IPS-NIHi7 (cell line): ENCODE results near the gene PKM.

Source experiments
- DNase-seq: peaks from one replicate; pipeline ENCODE4 v3.0.0; 2012; ENCODE audit warnings: mixed read lengths; ENCODE audit errors: extremely low spot score

Gene PKM

DNA sequence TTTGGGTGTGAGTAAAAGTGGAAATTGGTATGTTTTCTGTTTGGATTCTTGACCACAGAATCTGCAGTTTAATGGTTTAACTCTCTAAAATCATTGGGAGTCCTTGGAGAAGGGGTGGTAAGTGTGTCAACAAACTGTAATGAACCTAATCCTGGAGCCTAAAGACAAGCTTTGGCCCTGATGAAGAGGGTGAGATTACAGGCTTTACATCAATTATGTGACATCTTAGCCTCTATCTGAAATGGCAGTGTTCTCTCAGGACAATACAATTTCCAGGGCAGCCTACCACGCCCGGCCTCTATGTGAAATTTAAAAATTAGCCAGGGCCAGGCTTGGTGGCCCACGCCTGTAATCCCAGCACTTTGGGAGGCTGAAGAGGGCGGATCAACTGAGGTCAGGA is 4.3 kb upstream of the PKM start:
- DNase-seq, result no peak

DNA sequence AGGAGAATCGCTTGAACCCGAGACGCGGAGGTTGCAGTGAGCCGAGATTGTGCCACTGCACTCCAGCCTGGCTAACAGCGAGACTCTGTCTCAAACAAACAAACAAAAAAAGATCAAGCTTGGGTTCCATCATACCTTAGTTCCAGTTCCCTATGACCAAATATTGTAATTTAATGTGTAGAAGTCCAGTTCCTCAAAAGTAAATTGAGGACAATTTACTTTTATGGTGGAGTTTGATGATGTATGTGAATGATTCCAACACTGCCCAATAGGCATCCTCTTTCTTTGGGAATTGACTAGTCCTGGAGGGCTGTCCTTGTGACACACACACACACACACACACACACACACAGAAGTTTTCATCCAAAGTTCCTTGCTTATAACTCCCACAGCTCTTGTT is 2.8 kb upstream of the PKM start:
- DNase-seq, result no peak

DNA sequence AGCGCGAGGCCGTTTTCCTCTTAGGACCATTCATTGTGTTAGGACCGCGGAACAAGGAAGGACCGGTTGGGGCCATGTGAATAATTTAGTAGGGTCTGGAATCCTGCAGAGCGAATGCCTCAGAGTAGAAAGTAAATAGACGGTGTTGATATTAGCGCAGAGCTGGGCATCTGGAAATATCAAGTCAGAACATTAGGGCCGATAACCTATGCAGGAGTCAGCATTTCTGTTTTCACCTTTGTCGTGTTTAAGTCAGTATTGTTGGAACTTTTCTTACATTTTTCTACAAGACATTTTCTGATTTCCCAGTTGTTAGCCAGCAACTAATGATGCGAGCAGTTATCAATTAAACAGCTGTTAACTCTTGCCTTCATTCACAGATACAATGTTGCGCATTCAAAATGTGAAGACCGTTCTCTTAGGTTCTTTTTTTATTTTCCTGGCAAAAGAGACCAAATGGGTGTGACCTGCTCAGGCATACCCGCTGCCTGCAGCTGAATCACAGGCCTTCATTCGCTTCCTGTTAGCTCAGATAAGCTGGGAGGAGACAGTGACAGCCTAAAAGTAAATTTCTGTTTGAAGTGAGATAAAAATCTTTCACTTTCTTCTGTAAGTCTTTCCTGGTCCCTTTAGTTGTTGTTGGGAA is 966 bp upstream of the PKM start:
- no peak for DNase-seq

DNA sequence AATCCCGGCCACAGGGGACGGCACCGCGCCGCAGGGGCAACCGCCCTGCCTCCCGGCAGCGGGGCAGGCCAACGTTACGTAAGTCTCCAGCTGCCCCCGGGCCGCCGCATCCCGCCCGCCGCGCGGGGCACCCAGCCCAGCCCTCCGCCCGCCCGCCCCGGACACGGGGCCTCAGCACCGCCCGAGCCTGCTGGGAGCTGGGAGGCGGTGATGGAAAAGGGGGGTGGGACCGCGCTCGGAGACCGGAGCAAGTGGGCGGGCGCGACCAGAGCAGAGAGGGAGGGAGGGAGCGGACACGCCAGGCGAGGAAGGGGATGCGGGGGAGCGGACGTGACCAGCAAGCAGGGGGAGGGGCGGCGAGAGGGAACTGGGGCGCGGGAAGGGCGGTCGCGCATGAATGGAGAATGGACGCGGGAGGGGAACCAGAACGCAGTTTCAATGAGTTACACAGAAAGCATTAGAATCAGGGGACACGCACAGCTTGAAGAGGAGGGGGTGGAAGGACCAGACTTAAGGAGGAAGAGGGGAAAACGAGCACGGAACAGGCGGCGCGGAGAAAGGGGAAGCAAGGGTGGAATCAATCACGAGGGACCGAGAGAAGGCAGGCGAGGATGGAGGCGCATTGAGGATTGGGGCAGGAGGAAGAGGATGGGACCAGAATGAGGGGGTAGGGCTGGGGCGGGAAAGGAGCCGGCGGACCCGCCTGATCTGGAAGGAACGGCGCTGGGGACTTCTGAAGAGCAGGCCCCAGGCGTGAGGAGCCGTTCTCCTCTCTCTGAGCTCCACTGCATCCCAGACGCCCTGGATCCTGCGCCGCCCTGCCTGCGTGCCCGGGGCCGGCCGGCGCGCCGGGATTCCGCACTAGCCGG is 559 bp downstream of the PKM start:
- peak; percentile 81 for DNase-seq

DNA sequence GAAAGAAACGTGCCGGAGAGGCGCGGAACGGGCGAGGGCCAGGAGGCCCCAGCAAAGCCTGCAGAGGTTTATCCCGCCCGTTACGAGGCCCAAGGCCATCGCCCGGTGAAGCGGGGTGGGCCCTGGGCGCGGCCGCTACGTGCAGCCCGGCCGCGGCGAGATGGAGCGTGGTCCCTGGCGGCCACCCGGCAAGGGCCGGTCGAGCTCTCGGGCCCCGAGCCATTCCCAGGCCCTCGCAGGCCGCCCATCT is 1.1 kb downstream of the PKM start:
- no peak for DNase-seq

DNA sequence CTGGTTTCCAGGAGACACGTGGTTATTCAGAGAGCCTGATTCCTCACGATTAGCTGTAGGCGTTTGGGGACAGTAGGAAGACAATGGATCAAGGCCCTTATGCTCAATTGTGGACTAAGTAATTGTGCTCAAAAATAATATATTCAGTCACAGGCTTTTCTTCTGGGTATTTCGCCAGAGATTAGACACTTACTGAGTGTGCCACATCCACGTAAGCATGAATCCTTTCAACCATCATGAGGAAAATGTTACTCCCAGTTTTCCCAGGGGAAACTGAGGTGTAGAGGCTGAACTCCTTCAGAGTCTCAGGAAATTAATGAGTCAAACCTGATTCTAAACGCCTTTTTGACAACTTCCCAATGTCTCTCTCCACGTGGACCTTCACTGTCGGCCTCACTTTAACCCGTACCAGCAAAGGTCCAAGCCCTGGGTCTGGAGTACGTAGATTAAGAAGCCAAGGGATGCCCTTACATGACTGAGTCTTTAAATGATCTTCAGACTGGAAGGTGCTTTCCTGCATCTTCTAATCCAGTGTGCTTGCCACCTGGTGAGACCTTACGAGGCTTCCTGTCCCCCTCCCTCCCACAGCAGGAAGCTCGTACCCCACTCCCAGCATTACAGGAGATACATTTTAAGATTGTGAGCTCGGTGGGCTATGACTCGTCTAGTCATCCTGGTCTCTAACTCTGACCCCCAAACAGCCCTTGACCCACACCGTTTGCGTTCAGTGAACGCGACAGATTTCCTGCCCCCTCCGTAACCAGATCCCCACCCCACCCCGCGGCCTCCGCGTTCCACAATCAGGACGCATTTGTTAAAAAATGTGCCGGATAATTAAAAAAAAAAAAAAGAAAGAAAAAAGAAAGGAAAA is 1.7 kb downstream of the PKM start:
- DNase-seq, result no peak

DNA sequence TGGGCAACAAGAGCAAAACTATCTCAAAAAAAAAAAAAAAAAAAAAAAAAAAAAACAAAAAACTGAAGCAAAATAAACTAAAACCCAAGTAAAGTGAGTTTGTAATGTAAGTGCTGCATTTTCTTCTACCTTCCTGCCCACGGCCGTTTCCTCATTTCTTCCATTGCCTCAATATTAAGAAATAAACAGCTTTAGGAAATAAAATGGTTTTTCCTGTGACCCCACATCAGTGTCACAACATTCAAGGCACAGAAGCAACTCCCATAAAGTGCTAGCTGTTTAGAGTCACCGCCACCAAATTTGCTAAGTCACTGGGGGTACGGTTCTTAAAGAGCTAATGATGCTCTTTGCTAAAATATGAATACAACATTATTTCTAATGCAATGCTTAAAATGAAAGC is 3.3 kb downstream of the PKM start:
- no peak for DNase-seq

DNA sequence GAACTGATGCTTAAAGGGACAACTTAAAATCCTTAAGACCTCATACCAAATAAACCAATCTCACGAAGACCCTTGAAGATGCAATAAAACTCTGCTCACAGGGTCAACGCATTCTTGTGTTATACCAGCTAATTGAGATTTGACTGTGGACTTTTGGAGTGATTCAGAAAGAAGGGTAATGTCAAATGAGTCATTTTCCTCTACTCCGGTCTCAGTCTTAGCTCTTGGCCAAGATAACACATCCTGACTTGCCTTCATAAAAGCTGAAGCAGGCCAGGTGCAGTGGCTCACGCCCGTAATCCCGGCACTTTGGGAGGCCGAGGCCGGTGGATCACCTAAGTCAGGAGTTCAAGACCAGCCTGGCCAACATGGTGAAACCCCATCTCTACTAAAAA is 3.8 kb downstream of the PKM start:
- DNase-seq, result no peak

DNA sequence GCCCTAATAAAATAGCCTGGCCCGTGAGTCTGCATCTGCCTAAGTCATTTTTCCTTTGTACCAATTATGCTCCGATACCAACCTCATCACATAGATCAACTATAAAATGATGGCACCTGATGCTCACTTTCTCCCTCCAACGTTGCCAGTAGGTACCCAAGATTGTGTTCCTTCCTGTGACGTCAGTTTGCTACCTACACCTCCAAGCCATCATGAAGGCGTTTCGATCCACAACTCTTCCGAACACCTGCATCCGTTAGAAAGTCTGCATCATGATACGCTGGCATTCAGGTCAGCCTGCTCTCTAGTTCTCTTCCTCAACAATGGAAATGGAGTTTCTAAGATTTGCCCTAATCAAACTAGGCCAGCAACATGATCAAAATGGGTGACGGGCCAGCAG is 7.7 kb downstream of the PKM start:
- no peak for DNase-seq

DNA sequence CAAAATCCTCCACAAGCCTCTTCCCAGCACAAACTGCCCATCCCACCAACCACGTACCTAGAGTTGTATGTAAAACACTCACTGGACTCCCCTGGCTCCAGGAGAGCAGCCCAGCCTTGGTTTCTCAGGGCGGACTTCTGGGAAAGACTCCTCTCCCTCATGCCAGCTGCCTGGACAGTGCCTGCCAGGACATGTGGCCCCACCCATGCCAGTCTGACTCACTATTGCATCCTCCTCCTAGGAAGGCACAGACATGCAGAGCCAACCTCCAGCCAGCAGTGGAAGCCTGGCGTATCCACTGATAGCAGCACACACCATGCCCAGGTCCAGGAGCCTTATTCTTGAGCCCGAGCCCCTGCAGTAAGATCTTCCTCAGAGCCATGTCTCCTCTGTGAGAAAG is 8.6 kb downstream of the PKM start:
- no peak for DNase-seq

DNA sequence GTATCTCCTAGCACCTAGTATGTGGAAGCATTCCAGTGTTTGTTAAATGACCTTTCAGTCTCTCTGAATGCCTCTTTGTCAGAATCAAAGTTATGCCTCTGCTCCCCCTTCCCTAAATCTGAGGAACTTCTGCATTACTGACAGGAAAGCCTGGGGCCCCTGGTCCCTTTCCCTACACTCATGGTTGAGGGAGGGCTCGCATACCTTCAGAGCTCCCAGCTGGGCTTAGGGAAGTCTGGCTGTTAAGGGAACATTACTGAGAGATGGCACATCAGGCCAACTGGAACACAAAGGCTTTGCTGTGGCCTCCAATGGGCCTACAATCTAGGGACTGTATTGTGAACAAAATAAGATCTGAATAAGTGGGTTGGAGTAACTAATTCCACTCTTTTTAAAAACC is 10.3 kb downstream of the PKM start:
- DNase-seq, result no peak

DNA sequence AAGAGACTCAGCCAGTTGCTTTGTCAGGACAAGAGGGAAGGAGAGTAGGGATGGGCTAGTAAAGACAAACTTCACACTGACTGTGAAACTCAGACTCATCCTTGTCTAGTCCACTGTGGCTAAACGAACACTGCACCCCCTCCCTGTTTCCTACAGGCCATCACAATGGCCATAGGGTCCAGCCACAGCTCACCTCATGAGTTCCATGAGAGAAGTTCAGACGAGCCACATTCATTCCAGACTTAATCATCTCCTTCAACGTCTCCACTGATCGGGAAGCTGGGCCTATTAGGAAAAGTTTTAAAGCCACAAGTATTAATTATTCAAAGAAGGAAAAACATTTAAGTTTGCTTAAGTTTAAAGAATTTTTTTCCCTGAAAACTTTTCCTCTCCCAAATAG is 13.8 kb downstream of the PKM start:
- DNase-seq, result no peak

DNA sequence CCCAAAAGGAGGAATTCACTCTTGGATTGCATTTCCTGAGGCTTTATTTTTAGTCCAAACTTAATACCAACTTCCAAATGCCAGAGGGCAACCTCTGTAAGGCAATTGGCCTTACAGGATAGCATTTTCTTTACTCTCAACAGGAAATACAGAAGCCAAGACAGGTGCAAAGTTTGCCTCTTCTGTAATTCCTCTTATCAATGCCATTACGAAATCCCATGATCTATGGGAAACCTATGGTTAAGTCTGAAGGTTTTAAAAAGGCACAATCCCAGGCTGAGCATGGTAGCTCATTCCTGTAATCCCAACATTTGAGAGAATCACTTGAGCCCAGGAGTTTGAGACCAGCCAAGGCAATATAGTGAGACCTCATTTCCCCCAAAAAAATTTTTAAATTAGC is 14.9 kb downstream of the PKM start:
- no peak for DNase-seq

DNA sequence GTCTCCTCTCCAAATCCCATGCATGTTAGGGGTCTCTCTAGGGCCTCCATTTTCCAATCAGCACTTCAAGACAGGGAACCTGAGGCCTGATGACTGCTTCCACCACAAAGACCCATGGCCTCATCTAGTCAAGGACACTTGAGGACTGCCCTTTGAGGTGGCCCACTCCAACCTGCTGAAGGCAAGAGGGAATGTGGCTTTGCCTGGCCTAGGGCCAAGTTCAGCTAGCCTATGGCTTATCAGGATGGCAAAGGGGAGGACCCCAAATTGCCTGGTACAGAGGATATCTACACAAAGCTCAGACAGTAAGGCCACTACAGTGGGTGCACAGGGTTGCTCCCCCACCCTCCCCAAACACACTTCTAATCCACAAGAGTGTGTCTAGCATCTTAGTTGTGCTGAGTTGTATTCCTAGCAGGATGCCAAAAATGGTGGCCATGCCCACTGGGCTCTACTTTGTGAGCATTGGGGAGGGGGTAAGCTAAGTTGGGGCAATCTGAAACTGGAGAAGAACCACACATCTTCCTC is 23.4 kb downstream of the PKM start:
- no peak for DNase-seq

DNA sequence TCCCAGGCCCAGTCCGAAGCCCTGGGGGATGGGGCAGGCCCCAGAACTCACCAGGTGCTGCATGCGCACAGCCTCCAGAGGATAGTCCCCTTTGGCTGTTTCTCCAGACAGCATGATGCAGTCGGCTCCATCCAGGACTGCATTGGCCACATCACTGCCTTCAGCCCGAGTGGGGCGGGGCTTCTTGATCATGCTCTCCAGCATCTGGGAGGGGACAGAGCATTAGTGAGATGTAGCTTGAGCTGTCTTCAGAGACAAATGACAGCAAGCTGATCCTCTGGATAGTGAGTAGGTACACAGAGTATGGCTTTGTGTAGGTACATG is 24.4 kb downstream of the PKM start:
- DNase-seq, result no peak

DNA sequence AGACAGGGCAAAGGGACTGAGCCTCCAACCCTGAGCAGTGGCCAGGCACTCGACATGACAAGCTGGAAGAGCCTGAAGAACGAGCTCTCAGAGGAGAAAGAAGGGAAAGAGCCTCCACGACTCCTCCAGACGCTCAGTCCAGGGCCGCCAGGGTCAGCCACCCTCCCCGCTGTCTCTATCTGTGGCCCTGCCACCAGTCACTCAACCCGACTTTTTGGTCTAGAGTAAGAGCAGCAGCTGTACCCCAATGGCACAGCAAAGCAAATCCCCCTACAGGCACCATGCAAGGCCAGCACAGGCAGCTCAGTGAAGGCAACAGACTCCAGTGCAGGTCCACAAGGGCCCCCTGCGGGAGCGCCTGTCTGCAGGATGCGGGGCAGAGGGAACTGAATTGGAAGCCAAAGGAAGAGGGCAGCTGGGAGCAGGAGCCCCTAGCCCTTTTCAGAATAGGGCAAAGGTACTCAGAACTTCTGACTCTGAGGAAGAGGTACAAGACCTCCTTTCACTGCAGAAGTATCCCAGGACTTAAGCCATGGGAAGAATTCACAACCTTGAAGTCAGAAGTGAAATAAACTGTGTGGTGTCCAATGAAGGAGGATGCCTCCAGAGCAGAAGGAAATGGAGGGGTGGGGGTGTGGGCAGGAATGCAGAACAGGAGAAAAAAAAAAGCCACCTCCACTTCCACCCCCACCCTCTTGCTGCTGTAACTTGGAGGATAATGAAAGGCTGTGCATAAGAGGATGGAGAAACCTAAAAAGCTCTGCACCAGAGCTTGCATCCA is 24.9 kb downstream of the PKM start:
- DNase-seq, result no peak

DNA sequence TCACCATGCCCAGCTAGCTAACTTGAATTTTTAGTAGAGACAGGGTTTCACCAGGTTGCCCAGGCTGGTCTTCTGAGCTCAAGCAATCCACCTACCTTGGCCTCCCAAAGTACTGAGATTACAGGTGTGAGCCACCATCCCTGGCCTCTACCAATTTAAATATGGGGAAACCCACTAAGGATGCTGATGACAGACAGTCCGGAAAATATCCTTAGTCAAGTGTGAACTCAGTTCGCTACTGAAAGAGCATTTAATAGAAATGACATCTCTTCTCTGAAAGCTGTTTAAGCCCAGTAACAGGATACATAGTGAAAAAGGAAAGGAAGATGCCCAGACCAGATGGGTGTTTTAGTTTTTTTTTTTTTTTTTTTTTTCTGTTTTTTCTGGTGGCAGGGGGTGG is 25.7 kb downstream of the PKM start:
- no peak for DNase-seq

DNA sequence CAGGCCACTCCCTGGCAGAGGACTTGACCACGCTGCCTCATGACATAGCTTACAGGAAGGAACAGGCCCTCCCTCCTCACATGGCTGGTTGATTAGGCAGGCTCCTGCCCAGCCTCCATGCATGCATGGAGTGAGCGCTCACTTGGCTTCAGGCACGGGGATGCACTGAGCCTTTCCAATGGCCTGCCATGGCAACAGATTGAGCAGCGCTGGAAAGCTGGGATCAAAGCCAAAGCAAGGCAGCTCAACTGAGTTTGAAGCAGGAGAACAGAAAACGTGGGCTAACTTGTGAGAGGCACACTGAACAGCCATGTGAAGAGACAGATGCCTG is 27.5 kb downstream of the PKM start:
- no peak for DNase-seq

DNA sequence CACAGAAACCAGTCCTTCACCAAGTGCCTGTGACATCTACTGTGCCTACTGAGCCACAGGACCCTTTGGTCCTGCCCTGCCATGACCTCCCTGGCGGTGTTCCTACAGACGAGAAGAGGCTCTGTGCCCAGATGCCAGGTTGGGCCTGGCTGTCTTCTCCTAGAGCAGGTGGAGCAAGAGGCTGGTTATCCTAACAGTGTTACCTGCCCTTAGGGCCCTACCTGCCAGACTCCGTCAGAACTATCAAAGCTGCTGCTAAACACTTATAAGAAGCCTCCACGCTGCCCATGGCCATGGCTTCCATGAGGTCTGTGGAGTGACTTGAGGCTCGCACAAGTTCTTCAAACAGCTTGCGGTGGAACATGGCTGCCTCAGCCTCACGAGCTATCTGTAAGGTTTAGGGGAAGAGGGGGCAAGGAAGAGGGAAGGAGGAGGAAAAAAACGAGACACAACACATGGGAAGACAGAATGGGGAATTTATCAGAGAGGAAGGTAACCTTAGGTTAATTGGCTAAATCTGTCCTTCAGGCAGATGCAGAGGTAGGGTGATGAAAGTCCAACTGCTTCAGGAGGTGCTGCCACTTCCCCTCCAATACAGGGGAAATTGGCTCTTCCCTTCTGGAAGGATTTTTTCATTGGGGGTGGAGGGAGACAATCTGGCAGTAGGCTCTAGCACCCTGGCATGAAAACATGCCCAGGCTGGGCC is 28.0 kb downstream of the PKM start:
- DNase-seq, result no peak

DNA sequence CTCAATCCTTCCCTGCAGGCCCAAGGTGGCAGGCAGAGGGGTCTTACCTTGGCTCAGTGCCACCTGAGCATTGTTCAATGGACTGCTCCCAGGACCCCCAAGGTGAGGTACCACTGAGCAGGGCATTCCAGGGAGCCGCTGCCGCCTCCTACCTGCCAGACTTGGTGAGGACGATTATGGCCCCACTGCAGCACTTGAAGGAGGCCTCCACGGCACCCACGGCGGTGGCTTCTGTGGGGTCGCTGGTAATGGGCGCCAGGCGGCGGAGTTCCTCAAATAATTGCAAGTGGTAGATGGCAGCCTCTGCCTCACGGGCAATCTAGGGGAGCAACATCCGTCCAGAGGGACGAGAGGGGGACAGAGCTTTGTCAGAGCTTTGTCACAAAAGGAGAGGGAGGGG is 28.7 kb downstream of the PKM start:
- no peak for DNase-seq

DNA sequence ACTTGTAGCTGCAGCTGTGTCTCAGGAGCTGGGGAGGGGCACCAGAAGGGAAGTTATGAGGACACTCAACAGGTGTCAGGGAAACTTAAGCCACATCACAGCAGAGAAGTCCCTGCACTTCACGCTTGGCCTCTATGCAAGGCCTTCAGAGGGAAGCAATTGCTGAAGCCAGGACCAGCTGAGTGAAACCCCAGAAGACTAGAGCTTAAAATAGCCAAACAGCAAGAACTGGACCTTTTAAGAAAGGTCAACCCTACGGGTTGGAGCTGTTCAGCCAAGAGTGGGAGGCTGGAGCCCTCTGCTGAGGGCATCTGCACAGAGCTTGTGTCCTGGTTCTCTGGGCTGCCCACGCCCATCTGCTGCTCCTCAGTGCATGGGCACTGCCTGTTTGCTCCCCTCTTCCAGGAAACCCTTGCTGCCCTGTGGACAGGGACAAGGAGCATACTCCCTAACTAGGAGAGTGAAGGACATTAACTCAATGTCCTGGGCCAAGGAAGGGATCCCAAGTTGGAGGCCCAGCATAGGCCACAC is 29.5 kb downstream of the PKM start:
- no peak for DNase-seq
